BLaER1 treated with 17β-estradiol and CSF1 and Interleukin-3, amounts not matched to agents 10 nM and 100 nM (cell line): ENCODE results near the gene CTSV.
"Not testable (repeated sequence)": the region's sequence is repeated elsewhere in the genome, so short reads cannot be mapped to it uniquely, and the experiment has no call there.

Experiments used
- H3K27ac ChIP-seq, 11 experiments: shearing (Covaris generic); formaldehyde crosslinking; 2 replicates each; pipeline ENCODE4 v1.8.1; 2022
- H3K27me3 ChIP-seq, 11 experiments: shearing (Covaris generic); formaldehyde crosslinking; 2 replicates each; pipeline ENCODE4 v1.8.1; 2022
- H3K36me3 ChIP-seq, 11 experiments: shearing (Covaris generic); formaldehyde crosslinking; 2 replicates each; pipeline ENCODE4 v1.8.1; 2022
- H3K4me1 ChIP-seq, 10 experiments: shearing (Covaris generic); formaldehyde crosslinking; 2 replicates each; pipeline ENCODE4 v1.8.1; 2022
- H3K4me2 ChIP-seq, 11 experiments: shearing (Covaris generic); formaldehyde crosslinking; 2 replicates each; pipeline ENCODE4 v1.8.1; 2022
- H3K4me3 ChIP-seq, 10 experiments: shearing (Covaris generic); formaldehyde crosslinking; 2 replicates each; pipeline ENCODE4 v1.8.1; 2022
- H3K9ac ChIP-seq, 11 experiments: shearing (Covaris generic); formaldehyde crosslinking; 2 replicates each; pipeline ENCODE4 v1.8.1; 2022
- H3K9me3 ChIP-seq, 11 experiments: shearing (Covaris generic); formaldehyde crosslinking; replicated peaks in 1 of 11; 2 replicates each; pipeline ENCODE4 v1.8.1; 2022
- H4K20me1 ChIP-seq, 11 experiments: shearing (Covaris generic); formaldehyde crosslinking; 2 replicates each; pipeline ENCODE4 v1.8.1; 2022

Gene CTSV

DNA sequence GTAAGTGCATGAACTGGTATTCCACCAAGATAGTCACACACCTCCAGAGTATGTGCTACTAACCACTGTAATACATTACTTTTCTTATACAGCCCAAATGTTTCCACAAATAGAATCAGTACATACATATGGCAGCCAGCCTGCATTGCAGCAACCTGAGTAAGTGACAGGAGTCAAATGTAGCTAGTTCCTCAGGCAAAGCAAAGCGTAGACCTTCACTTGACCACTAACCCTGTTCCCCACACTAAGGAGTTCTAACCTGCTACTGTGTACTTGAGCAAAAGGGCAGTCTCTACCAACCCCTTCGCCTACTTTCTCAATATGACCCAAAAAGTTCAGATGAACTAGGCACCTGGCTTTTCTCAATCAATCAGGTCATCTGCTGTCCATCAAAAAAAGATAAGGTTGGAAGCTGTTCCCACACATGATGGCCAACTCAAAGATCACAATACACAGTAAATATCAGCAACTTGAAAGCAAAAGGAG is 44.4 kb downstream of the CTSV start:
- peaks cover 15 to 64% (median 38%) of the 10 kb centered on the region in 11 experiments; a peak in 19 of 22 replicates for H4K20me1 ChIP-seq

DNA sequence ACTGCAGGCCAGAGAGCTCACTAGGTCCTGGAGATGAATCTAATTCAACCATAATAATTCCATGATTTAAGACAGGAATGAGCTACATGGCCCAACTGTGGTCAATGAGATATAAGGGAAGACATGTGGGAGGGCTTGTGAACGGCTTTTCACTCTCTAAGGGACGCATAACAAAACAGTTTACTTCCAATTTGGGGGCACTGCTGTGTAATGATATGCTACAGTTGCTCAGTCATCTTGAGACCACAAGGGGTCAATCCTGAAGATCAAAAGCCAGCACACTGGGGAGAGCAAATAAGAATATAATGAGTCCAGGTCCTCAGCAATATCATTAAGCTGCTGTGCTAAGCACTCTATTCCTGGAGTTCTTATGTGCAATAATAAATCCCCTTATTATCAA is 46.6 kb downstream of the CTSV start:
- H3K4me3 ChIP-seq, H3K9ac ChIP-seq, H3K27me3 ChIP-seq, H3K4me1 ChIP-seq, H3K4me2 ChIP-seq, H3K27ac ChIP-seq: not testable (repeated sequence)
- peaks cover 10 to 55% (median 27%) of the 10 kb centered on the region in 11 experiments; a peak in 19 of 22 replicates for H4K20me1 ChIP-seq
- peaks cover 0 to 19% (median 5%) of the 10 kb centered on the region in 11 experiments; a peak in 13 of 22 replicates for H3K9me3 ChIP-seq
- peaks cover 0 to 10% (median 3%) of the 10 kb centered on the region in 11 experiments; a peak in 3 of 22 replicates for H3K36me3 ChIP-seq

More for the DNA sequence above, 44.4 kb downstream of the CTSV start:
- H3K27me3 ChIP-seq, H3K27ac ChIP-seq, H3K4me2 ChIP-seq, H3K4me3 ChIP-seq, H3K9ac ChIP-seq: not testable (repeated sequence)
- Histone ChIP-seq H3K36me3 (peaks cover 0 to 10% (median 3%) of the 10 kb centered on the region in 11 experiments; a peak in 3 of 22 replicates), H3K9me3 (peaks cover 0 to 19% (median 5%) of the 10 kb centered on the region in 11 experiments; a peak in 13 of 22 replicates), H3K4me1 (peaks cover 0 to 12% (median 7%) of the 10 kb centered on the region in 10 experiments; a peak in 11 of 20 replicates)

DNA sequence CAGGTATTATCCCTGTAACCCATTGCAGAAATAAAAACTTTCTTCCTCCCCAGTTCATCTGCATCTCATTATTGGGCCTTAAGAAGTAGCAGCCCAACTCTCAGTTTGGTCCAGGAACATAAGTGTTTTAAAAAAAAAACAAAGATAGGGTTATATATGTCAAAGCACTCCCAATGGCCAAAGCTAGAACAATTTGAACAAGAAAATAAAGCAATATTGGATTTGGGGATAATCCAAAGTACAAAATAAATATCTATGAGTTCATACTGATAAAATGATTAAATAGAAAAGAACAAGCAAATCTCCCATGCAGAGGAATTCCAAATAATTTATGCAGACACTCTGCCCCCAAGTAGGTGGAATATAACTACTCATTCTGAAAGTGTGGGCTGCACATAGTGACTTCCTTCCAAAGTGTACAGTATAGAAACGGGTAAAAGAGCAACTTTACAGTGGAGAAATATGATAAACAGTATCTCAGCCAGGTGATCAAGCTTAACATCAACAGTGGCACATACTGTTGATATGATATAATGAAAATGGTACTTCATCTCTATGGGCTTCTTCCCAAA is 49.1 kb downstream of the CTSV start:
- H3K4me3 ChIP-seq, H3K9ac ChIP-seq, H3K27ac ChIP-seq, H3K4me2 ChIP-seq, H3K27me3 ChIP-seq, H3K4me1 ChIP-seq: not testable (repeated sequence)
- H3K9me3 ChIP-seq, result peaks cover 0 to 20% (median 6%) of the 10 kb centered on the region in 11 experiments; a peak in 14 of 22 replicates
- peaks cover 0 to 45% (median 20%) of the 10 kb centered on the region in 11 experiments; a peak in 14 of 22 replicates for H4K20me1 ChIP-seq
- peaks cover 0 to 10% (median 3%) of the 10 kb centered on the region in 11 experiments; a peak in 4 of 22 replicates for H3K36me3 ChIP-seq

DNA sequence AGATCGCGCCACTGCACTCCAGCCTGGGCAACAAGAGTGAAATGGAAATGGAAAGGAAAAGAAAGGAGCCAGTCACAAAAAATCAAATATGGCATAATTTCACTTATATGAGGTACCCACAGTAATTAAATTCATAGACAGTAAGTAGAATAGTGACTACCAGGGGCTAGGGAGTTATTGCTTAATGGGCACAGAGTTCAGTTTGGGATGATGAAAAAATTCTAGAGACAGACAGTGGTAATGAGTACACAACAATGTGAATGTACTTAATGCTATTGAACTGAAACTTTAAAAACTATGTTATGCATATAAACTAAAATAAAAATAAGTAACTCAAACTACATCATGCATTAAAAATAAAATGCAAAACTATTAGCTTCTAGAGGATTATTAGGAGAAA is 54.1 kb downstream of the CTSV start:
- peaks cover 0 to 37% (median 30%) of the 10 kb centered on the region in 11 experiments; a peak in 19 of 22 replicates for H3K9me3 ChIP-seq
- not testable (repeated sequence) for H3K27ac ChIP-seq, H3K4me3 ChIP-seq, H3K27me3 ChIP-seq, H3K36me3 ChIP-seq, H3K4me1 ChIP-seq, H3K4me2 ChIP-seq, H3K9ac ChIP-seq
- H4K20me1 ChIP-seq, result peaks cover 0 to 38% (median 8%) of the 10 kb centered on the region in 11 experiments; a peak in 10 of 22 replicates

DNA sequence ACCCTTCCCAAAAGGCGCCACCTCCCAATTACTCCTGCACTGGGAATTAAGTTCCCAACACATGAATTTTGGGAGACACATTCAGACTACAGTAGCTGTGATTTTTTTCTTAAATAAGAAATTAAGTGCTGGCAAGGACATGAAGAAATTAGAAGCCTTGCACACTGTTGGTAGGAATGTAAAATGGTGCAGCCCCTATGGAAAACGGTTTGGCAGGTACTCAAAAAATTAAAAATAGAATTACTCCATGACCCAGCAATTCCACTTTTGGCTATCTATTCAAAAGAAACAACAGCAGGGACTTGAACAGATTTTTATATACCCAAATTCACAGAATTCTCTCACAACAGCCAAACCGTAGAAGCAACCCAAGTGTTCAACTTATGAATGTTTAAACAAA is 54.8 kb downstream of the CTSV start:
- Histone ChIP-seq H3K9me3 (peaks cover 0 to 42% (median 33%) of the 10 kb centered on the region in 11 experiments; a peak in 19 of 22 replicates), H4K20me1 (peaks cover 0 to 37% (median 5%) of the 10 kb centered on the region in 11 experiments; a peak in 8 of 22 replicates)
- not testable (repeated sequence) for H3K4me3 ChIP-seq, H3K4me1 ChIP-seq, H3K9ac ChIP-seq, H3K36me3 ChIP-seq, H3K27ac ChIP-seq, H3K4me2 ChIP-seq, H3K27me3 ChIP-seq

DNA sequence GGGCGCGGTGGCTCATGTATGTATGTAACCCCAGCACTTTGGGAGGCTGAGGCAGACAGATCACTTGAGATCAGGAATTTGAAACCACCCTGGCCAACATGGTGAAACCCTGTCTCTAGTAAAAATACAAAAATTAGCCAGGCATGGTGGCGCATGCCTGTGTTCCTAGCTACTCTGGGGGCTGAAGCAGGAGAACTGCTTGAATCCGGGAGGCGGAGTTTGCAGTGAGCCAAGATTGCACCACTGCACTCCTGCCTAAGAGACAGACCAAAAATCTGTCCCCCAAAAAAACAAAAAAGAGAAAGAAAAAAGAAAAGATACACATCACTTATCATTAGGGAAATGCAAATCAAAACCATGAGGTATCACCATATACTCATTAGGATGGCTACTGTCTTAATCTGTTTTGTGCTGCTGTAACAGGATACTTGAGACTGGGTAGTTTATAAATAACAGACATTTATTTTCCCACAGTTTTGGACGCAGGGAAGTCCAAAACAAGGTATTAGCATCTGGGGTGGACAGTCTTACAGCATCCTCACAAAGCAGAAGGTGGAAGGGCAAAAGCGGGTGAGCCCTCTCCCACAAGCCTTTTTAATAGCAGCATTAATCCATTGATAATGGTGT is 55.3 kb downstream of the CTSV start:
- H3K36me3 ChIP-seq, H3K9ac ChIP-seq, H3K4me1 ChIP-seq, H3K27ac ChIP-seq, H3K27me3 ChIP-seq, H3K4me3 ChIP-seq, H3K4me2 ChIP-seq: not testable (repeated sequence)
- Histone ChIP-seq H4K20me1 (peaks cover 0 to 40% (median 8%) of the 10 kb centered on the region in 11 experiments; a peak in 12 of 22 replicates), H3K9me3 (peaks cover 0 to 42% (median 33%) of the 10 kb centered on the region in 11 experiments; a peak in 19 of 22 replicates)
